ENCODE results near the gene SPATA21. TPM values are rescaled to one million over a fixed set of nuclear protein-coding genes. Genes with fewer than 3 reads are reported as not detected.
A peak's percentile ranks its signal among the peaks of the same experiment; 100 is the strongest.

The SPATA21 gene
- total RNA-seq, 1 donor from 2014 or later: not detected

DNA sequence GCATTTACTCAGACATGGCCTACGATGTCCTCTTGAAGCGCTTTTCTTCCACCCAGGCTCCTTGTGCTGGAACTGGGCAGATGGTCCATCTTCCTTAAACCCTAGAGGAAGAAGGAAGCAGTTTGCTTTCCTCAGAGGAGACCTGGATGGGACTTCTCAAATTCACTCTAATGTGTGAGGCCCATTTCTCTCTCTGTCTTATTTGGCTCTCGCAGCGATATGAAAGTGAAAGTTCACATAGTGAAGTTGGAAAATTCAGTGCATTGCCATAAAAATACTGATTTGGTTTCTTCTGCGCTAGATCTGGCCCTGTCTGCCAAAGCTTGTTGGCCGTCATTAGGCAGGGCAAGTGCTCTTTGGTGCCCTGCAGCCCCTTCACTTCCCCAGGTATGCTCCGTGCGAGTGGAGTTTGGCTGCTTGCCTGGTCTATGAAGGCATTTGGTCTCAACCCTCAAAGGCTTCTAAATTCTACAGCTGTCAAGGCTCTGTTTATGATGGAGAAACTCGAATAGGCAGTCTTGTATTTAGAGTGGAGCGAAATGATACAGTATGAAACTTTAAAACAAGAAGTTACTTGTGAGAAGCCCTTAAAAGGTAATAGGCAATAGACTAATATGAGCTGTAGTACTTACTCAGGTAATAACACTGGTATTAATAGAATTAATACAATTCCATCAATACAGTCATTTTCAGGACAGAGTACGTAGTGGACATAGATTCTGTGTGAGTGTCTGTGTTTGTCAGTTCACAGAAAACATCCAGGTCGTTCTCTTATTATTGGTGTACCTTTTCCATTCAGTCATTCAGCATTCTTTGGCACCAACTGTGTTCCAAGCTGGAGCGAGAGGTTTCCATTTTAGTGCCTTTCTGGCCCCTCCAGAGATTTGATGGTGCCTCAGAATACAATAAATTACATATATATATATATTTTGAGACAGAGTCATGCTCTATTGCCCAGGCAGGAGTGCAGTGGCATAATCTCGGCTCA, 49.7 kb downstream of the SPATA21 start:
- Mint-ChIP-seq H3K36me3 (ENCODE audit: low read depth) (peaks cover 42% of the 10 kb centered on the region), H3K9me3 (no peaks in the 10 kb centered on the region), H3K27me3 (no peaks in the 10 kb centered on the region), H3K4me3 (peak overlapping the region; percentile 73), H3K27ac (peak overlapping the region; percentile 92), H3K4me1 (peaks cover 84% of the 10 kb centered on the region)
- TF ChIP-seq, protein P1, sequence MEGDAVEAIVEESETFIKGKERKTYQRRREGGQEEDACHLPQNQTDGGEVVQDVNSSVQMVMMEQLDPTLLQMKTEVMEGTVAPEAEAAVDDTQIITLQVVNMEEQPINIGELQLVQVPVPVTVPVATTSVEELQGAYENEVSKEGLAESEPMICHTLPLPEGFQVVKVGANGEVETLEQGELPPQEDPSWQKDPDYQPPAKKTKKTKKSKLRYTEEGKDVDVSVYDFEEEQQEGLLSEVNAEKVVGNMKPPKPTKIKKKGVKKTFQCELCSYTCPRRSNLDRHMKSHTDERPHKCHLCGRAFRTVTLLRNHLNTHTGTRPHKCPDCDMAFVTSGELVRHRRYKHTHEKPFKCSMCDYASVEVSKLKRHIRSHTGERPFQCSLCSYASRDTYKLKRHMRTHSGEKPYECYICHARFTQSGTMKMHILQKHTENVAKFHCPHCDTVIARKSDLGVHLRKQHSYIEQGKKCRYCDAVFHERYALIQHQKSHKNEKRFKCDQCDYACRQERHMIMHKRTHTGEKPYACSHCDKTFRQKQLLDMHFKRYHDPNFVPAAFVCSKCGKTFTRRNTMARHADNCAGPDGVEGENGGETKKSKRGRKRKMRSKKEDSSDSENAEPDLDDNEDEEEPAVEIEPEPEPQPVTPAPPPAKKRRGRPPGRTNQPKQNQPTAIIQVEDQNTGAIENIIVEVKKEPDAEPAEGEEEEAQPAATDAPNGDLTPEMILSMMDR (IDR thresholded peaks at IDR 0.05): no peak
- no peak for DNase-seq
- CTCF ChIA-PET: interaction anchor here (0.7 to 2.3 kb wide), 5 partner anchors 20 to 1067 kb away, joined by 3 to 8 read pairs (median 3); partner anchors contain the start of gene NECAP2
- POLR2A ChIA-PET: interaction anchor here (0.6 to 4.8 kb wide), 8 partner anchors 13 to 550 kb away, joined by 3 to 49 read pairs (median 4); partner anchors contain the start of genes NECAP2 and SZRD1
- peak; percentile 62 for ATAC-seq (ENCODE audit: low read depth)
- intact Hi-C loops (cut with micrococcal nuclease): loop anchor here (1.0 to 5.0 kb wide), 4 partner anchors 10 to 55 kb away; partner anchors contain the start of genes NECAP2 and SZRD1

- ATAC-seq (ENCODE audit: low read depth) (peak; percentile 23), DNase-seq (no peak)
- Mint-ChIP-seq H3K4me1 (peaks cover 79% of the 10 kb centered on the region), H3K36me3 (ENCODE audit: low read depth) (peaks cover 36% of the 10 kb centered on the region), H3K9me3 (no peaks in the 10 kb centered on the region), H3K27me3 (no peaks in the 10 kb centered on the region), H3K27ac (peak overlapping the region; percentile 92), H3K4me3 (peak overlapping the region; percentile 73)
- intact Hi-C loops (cut with micrococcal nuclease): loop anchor here (1.0 to 5.0 kb wide), 4 partner anchors 9 to 56 kb away; partner anchors contain the start of genes NECAP2 and SZRD1
- TF ChIP-seq, protein P1 (IDR thresholded peaks at IDR 0.05): no peak
- ChIA-PET POLR2A (interaction anchor here (0.5 to 4.8 kb wide), 5 partner anchors 12 to 54 kb away, joined by 5 to 49 read pairs (median 6); partner anchors contain the start of genes NECAP2 and SZRD1), CTCF (interaction anchor here (1.6 to 2.3 kb wide), 3 partner anchors 18 to 308 kb away, joined by 3 to 8 read pairs (median 6); partner anchors contain the start of gene NECAP2)
These were observed 50.6 kb downstream of the SPATA21 start for GRCh38 chr1:16386454-16387113.

- Mint-ChIP-seq H3K4me3 (no peak overlapping the region), H3K9me3 (no peaks in the 10 kb centered on the region), H3K36me3 (ENCODE audit: low read depth) (peaks cover 30% of the 10 kb centered on the region), H3K27ac (peak overlapping the region; percentile 92), H3K4me1 (peaks cover 73% of the 10 kb centered on the region), H3K27me3 (no peaks in the 10 kb centered on the region)
- ChIA-PET CTCF (interaction anchor here (2.0 kb wide), 1 partner anchor 17 kb away, joined by 6 read pairs; no protein-coding TSS in a partner anchor), POLR2A (interaction anchor here (0.5 to 4.8 kb wide), 5 partner anchors 11 to 55 kb away, joined by 5 to 49 read pairs (median 5); partner anchors contain the start of genes NECAP2 and SZRD1)
- TF ChIP-seq, protein P1 (IDR thresholded peaks at IDR 0.05): no peak
- ATAC-seq (ENCODE audit: low read depth) (no peak), DNase-seq (no peak)
- intact Hi-C loops (cut with micrococcal nuclease): loop anchor here (5.0 kb wide), 2 partner anchors 36 to 56 kb away; partner anchors contain the start of gene NECAP2
These were observed 51.4 kb downstream of the SPATA21 start for GRCh38 chr1:16385659-16386453.

DNA sequence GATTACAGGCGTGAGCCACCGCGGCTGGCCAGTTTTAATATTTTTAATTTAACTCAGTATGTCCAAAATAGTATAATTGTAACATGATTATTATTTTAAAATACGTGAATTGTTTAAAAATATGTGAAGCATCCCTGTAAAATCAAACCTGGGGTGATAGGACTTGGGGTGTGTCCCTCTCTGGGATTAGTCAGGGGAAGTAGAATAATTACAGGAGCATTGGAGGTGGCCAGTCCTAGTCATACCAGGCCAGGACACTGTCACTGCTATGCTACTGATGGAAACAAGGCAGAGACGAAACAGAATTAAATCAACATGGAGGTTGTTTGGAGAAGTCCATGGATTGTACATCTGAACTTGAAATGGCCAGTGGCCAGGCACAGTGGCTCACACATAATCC, 53.3 kb downstream of the SPATA21 start:
- no peaks in the 10 kb centered on the region for H3K9me3 Mint-ChIP-seq
- peaks cover 70% of the 10 kb centered on the region for H3K4me1 Mint-ChIP-seq
- no peak overlapping the region for H3K4me3 Mint-ChIP-seq
- no peak for DNase-seq
- ATAC-seq (ENCODE audit: low read depth): no peak
- POLR2A ChIA-PET: interaction anchor here (1.1 kb wide), 1 partner anchor 10 kb away, joined by 11 read pairs; no protein-coding TSS in a partner anchor
- CTCF ChIA-PET: no interaction called here
- TF ChIP-seq, protein P1 (IDR thresholded peaks at IDR 0.05): no peak
- peak overlapping the region; percentile 50 for H3K27ac Mint-ChIP-seq
- peaks cover 29% of the 10 kb centered on the region for H3K36me3 Mint-ChIP-seq (ENCODE audit: low read depth)
- no peaks in the 10 kb centered on the region for H3K27me3 Mint-ChIP-seq
- intact Hi-C loops (cut with micrococcal nuclease): no loop called here
